Large intestine (tissue), 3 donors: ENCODE data around the gene CKMT2. TPM values are rescaled to one million over a fixed set of nuclear protein-coding genes. Genes with fewer than 3 reads are reported as not detected.
"Not testable (repeated sequence)": the region's sequence is repeated elsewhere in the genome, so short reads cannot be mapped to it uniquely, and the experiment has no call there.

Experiments
- DNase-seq, 2 donors: peaks; one replicate each; pipeline versions ENCODE4 v3.0.0 to v3.0.0-alpha.2; 2013
- H3K27ac ChIP-seq: one replicate; pipeline ENCODE4 v1.5.1; 2013; ENCODE audit warnings: low read length
- H3K27me3 ChIP-seq: 2 replicates; pipeline ENCODE4 v1.6.1; 2013; ENCODE audit warnings: low read length; ENCODE audit not compliant: control insufficient read depth, insufficient read depth
- H3K36me3 ChIP-seq: 2 replicates; pipeline ENCODE4 v1.6.1; 2013; ENCODE audit warnings: low read length; ENCODE audit not compliant: control insufficient read depth, insufficient read depth
- H3K4me1 ChIP-seq: one replicate; pipeline ENCODE4 v1.6.1; 2013; ENCODE audit warnings: low read length; ENCODE audit not compliant: control insufficient read depth, insufficient read depth
- H3K4me3 ChIP-seq: one replicate; pipeline ENCODE4 v1.5.1; 2013; ENCODE audit warnings: low read length
- H3K9me3 ChIP-seq: one replicate; pipeline ENCODE4 v1.6.1; 2013; ENCODE audit warnings: mild to moderate bottlenecking, low read depth, low read length, moderate library complexity; ENCODE audit not compliant: control insufficient read depth
- WGBS: methylation state at CpG from one replicate; pipeline ENCODE4 v1.1.5; 2013; ENCODE audit warnings: low lambda C conversion rate; ENCODE audit not compliant: insufficient coverage; 5-methylcytosine and 5-hydroxymethylcytosine counted together
- polyA plus RNA-seq: library from polyadenylated mRNA; unstranded; fragments of 120-200 nt; gene quantifications from one replicate; pipeline ENCODE4 v1.2.1, GENCODE V29; 2013

Gene CKMT2
- polyA plus RNA-seq, 1 donor = 2.7 TPM

GRCh38 chr5:81269751-81270393, 36.8 kb downstream of the CKMT2 start:
- no CpG with 5 or more reads among the region's 8 CpGs for WGBS
- Histone ChIP-seq H3K27ac (no peak overlapping the region), H3K27me3 (no peaks in the 10 kb centered on the region), H3K36me3 (no peaks in the 10 kb centered on the region), H3K4me3 (no peak overlapping the region), H3K9me3 (peaks cover 15% of the 10 kb centered on the region), H3K4me1 (no peaks in the 10 kb centered on the region)
- DNase-seq = no peak

GRCh38 chr5:81270394-81271027, 37.4 kb downstream of the CKMT2 start:
- not testable (repeated sequence) for H3K27ac ChIP-seq, DNase-seq, H3K4me1 ChIP-seq, H3K27me3 ChIP-seq, H3K36me3 ChIP-seq, H3K4me3 ChIP-seq
- peaks cover 15% of the 10 kb centered on the region for H3K9me3 ChIP-seq
- WGBS = no CpG with 5 or more reads among the region's 2 CpGs

GRCh38 chr5:81283976-81284375, 50.9 kb downstream of the CKMT2 start:
- Histone ChIP-seq H3K4me3 (no peak overlapping the region), H3K27me3 (no peaks in the 10 kb centered on the region), H3K4me1 (no peaks in the 10 kb centered on the region), H3K9me3 (no peaks in the 10 kb centered on the region), H3K27ac (no peak overlapping the region), H3K36me3 (peaks cover 3% of the 10 kb centered on the region)
- no peak for DNase-seq
- no CpG with 5 or more reads among the region's 1 CpG for WGBS

- DNase-seq = no peak
- H3K27me3 ChIP-seq = no peaks in the 10 kb centered on the region
- H3K4me1 ChIP-seq = no peaks in the 10 kb centered on the region
- WGBS = 60% methylated on average over 1 of the region's 3 CpGs
- H3K27ac ChIP-seq = no peak overlapping the region
- no peaks in the 10 kb centered on the region for H3K9me3 ChIP-seq
- H3K36me3 ChIP-seq = peaks cover 3% of the 10 kb centered on the region
- H3K4me3 ChIP-seq = no peak overlapping the region
Measured at GRCh38 chr5:81286059-81286617, 53.0 kb downstream of the CKMT2 start.

- H3K27ac ChIP-seq = no peak overlapping the region
Measured at GRCh38 chr5:81288021-81288433, 54.9 kb downstream of the CKMT2 start.

GRCh38 chr5:81290146-81290545, 57.0 kb downstream of the CKMT2 start:
- peaks cover 3% of the 10 kb centered on the region for H3K36me3 ChIP-seq
- no CpG with 5 or more reads among the region's 1 CpG for WGBS
- no peak overlapping the region for H3K4me3 ChIP-seq
- no peak overlapping the region for H3K27ac ChIP-seq
- no peaks in the 10 kb centered on the region for H3K4me1 ChIP-seq
- no peaks in the 10 kb centered on the region for H3K27me3 ChIP-seq
- no peak for DNase-seq
- peaks cover 16% of the 10 kb centered on the region for H3K9me3 ChIP-seq

More at GRCh38 chr5:81288021-81288433, 54.9 kb downstream of the CKMT2 start:
- no peak overlapping the region for H3K4me3 ChIP-seq
- no peaks in the 10 kb centered on the region for H3K4me1 ChIP-seq
- DNase-seq = no peak
- 92% methylated on average over 2 of the region's 4 CpGs for WGBS
- H3K27me3 ChIP-seq = no peaks in the 10 kb centered on the region
- H3K9me3 ChIP-seq = peaks cover 10% of the 10 kb centered on the region
- peaks cover 3% of the 10 kb centered on the region for H3K36me3 ChIP-seq

GRCh38 chr5:81292130-81292529, 59.0 kb downstream of the CKMT2 start:
- H3K4me1 ChIP-seq = no peaks in the 10 kb centered on the region

GRCh38 chr5:81294021-81294420, 60.9 kb downstream of the CKMT2 start:
- 83% methylated on average over 1 of the region's 5 CpGs for WGBS

More at GRCh38 chr5:81292130-81292529, 59.0 kb downstream of the CKMT2 start:
- no peaks in the 10 kb centered on the region for H3K36me3 ChIP-seq
- no peak for DNase-seq
- no peaks in the 10 kb centered on the region for H3K27me3 ChIP-seq
- peaks cover 16% of the 10 kb centered on the region for H3K9me3 ChIP-seq
- H3K27ac ChIP-seq = no peak overlapping the region
- no peak overlapping the region for H3K4me3 ChIP-seq
- no CpG with 5 or more reads among the region's 2 CpGs for WGBS

GRCh38 chr5:81297531-81297930, 64.4 kb downstream of the CKMT2 start:
- DNase-seq = no peak
- Histone ChIP-seq H3K27me3 (no peaks in the 10 kb centered on the region), H3K4me3 (no peak overlapping the region), H3K4me1 (peaks cover 12% of the 10 kb centered on the region), H3K27ac (no peak overlapping the region), H3K36me3 (no peaks in the 10 kb centered on the region), H3K9me3 (peaks cover 10% of the 10 kb centered on the region)
- WGBS = 83% methylated on average over 1 of the region's 4 CpGs

More at GRCh38 chr5:81294021-81294420, 60.9 kb downstream of the CKMT2 start:
- not testable (repeated sequence) for H3K27ac ChIP-seq, H3K36me3 ChIP-seq, H3K4me3 ChIP-seq, H3K4me1 ChIP-seq, DNase-seq, H3K27me3 ChIP-seq
- peaks cover 16% of the 10 kb centered on the region for H3K9me3 ChIP-seq

GRCh38 chr5:81300921-81301270, 67.8 kb downstream of the CKMT2 start:
- Histone ChIP-seq H3K4me1 (peaks cover 13% of the 10 kb centered on the region), H3K4me3 (peak overlapping the region; percentile 88), H3K36me3 (peaks cover 7% of the 10 kb centered on the region), H3K27ac (peak overlapping the region; percentile 84), H3K27me3 (no peaks in the 10 kb centered on the region), H3K9me3 (no peaks in the 10 kb centered on the region)
- peak in 1 of 2 donors; percentile 1 for DNase-seq
- WGBS = 0% methylated on average over 1 of the region's 2 CpGs
